Testis (tissue), 3 donors: Measurements from ENCODE around the gene COL5A1. TPM values are rescaled to one million over a fixed set of nuclear protein-coding genes. Genes with fewer than 3 reads are reported as not detected.

Experiments
- DNase-seq: peaks from one replicate; pipeline ENCODE4 v3.0.0-alpha.2; 2019
- H3K27ac ChIP-seq, 2 donors: fragments of 200-600 bp; sonication (generic); one replicate each; pipeline ENCODE4 v1.5.1; 2019
- H3K27me3 ChIP-seq: fragments of 200-600 bp; sonication (generic); one replicate; pipeline ENCODE4 v1.5.1; 2019
- H3K36me3 ChIP-seq: fragments of 200-600 bp; sonication (generic); one replicate; pipeline ENCODE4 v1.5.1; 2017; ENCODE audit warnings: low read depth; ENCODE audit errors: missing control alignments
- H3K4me1 ChIP-seq: fragments of 200-600 bp; sonication (generic); one replicate; pipeline ENCODE4 v1.5.1; 2019
- H3K4me3 ChIP-seq, 2 donors: fragments of 200-600 bp; sonication (generic); one replicate each; pipeline ENCODE4 v1.5.1; 2017 to 2019
- H3K9me3 ChIP-seq: fragments of 200-600 bp; sonication (generic); one replicate; pipeline ENCODE4 v1.5.1; 2017
- CTCF ChIP-seq, 3 experiments: fragments of 450-650 bp in 2 of 3; fragments of 200-600 bp in 1 of 3; sonication (generic) in 1 of 3; IDR thresholded peaks; one replicate each; pipeline ENCODE4 v1.5.1; 2016 to 2019; ENCODE audit warnings: antibody characterized with exemption in 3 of 3, mild to moderate bottlenecking in 2 of 3, moderate library complexity in 1 of 3
- POLR2A ChIP-seq: fragments of 450-650 bp; IDR thresholded peaks from one replicate; pipeline ENCODE4 v1.6.1; 2017; ENCODE audit warnings: antibody characterized with exemption, mild to moderate bottlenecking, moderate library complexity
- WGBS, 2 donors: methylation state at CpG; one replicate each; pipeline ENCODE4 v1.1.5; 2018; 5-methylcytosine and 5-hydroxymethylcytosine counted together
- intact Hi-C: fragments of 100-400 bp; cut with DNase I; formaldehyde crosslinking; loops from one replicate; pipeline ENCODE4 v1.15.1; 2023; ENCODE audit warnings: low total_unique reads
- polyA plus RNA-seq: library from polyadenylated mRNA; stranded (reverse); fragments of 350-450 nt; fragmentation: Illumina TruSeq; extraction: RNeasy Lipid Tissue Mini Kit (QIAGEN cat#74804); gene quantifications from one replicate; pipeline ENCODE4 v1.2.3, GENCODE V29; 2014; ENCODE audit warnings: low read depth, low replicate concordance; ENCODE audit not compliant: insufficient read depth
- total RNA-seq, 2 donors: library from RNA; depleted of rRNA; stranded (reverse); fragments of >200 nt; gene quantifications; one replicate each; pipeline ENCODE4 v1.2.3, GENCODE V29; 2016

COL5A1 gene
- total and polyA plus RNA-seq, 3 donors from 2014 or later: 18.5 to 34.3 (median 20.8) TPM

- H3K4me3 ChIP-seq: no peak overlapping the region
- no peak for DNase-seq
- H3K9me3 ChIP-seq: no peaks in the 10 kb centered on the region
- intact Hi-C loops: no loop called here
- H3K27me3 ChIP-seq: no peaks in the 10 kb centered on the region
- no peak for TF ChIP-seq POLR2A
- no peak overlapping the region for H3K27ac ChIP-seq
- H3K36me3 ChIP-seq: no peaks in the 10 kb centered on the region
- H3K4me1 ChIP-seq: no peaks in the 10 kb centered on the region
- 60 to 63% methylated on average over 4 to 8 of the region's 8 CpGs for WGBS, 2 donors
These were observed 203.2 kb downstream of the COL5A1 start for GRCh38 chr9:134844821-134845220.

- no peaks in the 10 kb centered on the region for H3K9me3 ChIP-seq
- H3K27me3 ChIP-seq: no peaks in the 10 kb centered on the region
- intact Hi-C loops: no loop called here
- no peaks in the 10 kb centered on the region for H3K36me3 ChIP-seq
- DNase-seq: no peak
- H3K4me3 ChIP-seq: no peak overlapping the region
- H3K27ac ChIP-seq: no peak overlapping the region
- no peaks in the 10 kb centered on the region for H3K4me1 ChIP-seq
- WGBS, 2 donors: 83 to 88% methylated on average over 16 of the region's 16 CpGs
- TF ChIP-seq POLR2A: no peak
- no peak for TF ChIP-seq CTCF (IDR thresholded peaks at IDR 0.05)
These were observed 204.6 kb downstream of the COL5A1 start for GRCh38 chr9:134846187-134846586.

- Histone ChIP-seq H3K27ac (no peak overlapping the region), H3K4me1 (no peaks in the 10 kb centered on the region), H3K9me3 (no peaks in the 10 kb centered on the region), H3K27me3 (no peaks in the 10 kb centered on the region), H3K36me3 (no peaks in the 10 kb centered on the region), H3K4me3 (no peak overlapping the region)
- WGBS, 2 donors: 63 to 74% methylated on average over 1 of the region's 1 CpG
- no peak for TF ChIP-seq CTCF (IDR thresholded peaks at IDR 0.05)
- no peak for TF ChIP-seq POLR2A
- DNase-seq: no peak
- intact Hi-C loops: no loop called here
These were observed 205.1 kb downstream of the COL5A1 start for GRCh38 chr9:134846699-134847098.

GRCh38 chr9:134847138-134847537, 205.5 kb downstream of the COL5A1 start:
- no peaks in the 10 kb centered on the region for H3K4me1 ChIP-seq
- H3K27ac ChIP-seq: no peak overlapping the region
- H3K4me3 ChIP-seq: no peak overlapping the region
- H3K36me3 ChIP-seq: no peaks in the 10 kb centered on the region
- 86 to 89% methylated on average over 3 of the region's 3 CpGs for WGBS, 2 donors
- no peak for DNase-seq
- no peaks in the 10 kb centered on the region for H3K27me3 ChIP-seq
- intact Hi-C loops: no loop called here
- TF ChIP-seq POLR2A: no peak
- no peak for TF ChIP-seq CTCF (IDR thresholded peaks at IDR 0.05)
- no peaks in the 10 kb centered on the region for H3K9me3 ChIP-seq

- no peaks in the 10 kb centered on the region for H3K27me3 ChIP-seq
- H3K36me3 ChIP-seq: no peaks in the 10 kb centered on the region
- no peak overlapping the region for H3K4me3 ChIP-seq
- TF ChIP-seq CTCF (IDR thresholded peaks at IDR 0.05): no peak
- no peak for TF ChIP-seq POLR2A
- intact Hi-C loops: no loop called here
- WGBS, 2 donors: 76 to 85% methylated on average over 11 to 15 of the region's 16 CpGs
- H3K4me1 ChIP-seq: no peaks in the 10 kb centered on the region
- H3K27ac ChIP-seq: no peak overlapping the region
- no peaks in the 10 kb centered on the region for H3K9me3 ChIP-seq
- no peak for DNase-seq
These were observed 206.3 kb downstream of the COL5A1 start for GRCh38 chr9:134847752-134848432.
